GM12873 (cell line): ENCODE measurements around the gene DAAM1.

ENCODE experiments used
- TF ChIP-seq, protein P1 (sequence below): IDR thresholded peaks from 2 replicates; pipeline ENCODE4 v1.5.1; 2012; ENCODE audit warnings: low read depth, mild to moderate bottlenecking, moderate library complexity, low read length, control low read depth; ENCODE audit not compliant: insufficient read depth; ENCODE audit errors: missing control alignments

The DAAM1 gene

DNA sequence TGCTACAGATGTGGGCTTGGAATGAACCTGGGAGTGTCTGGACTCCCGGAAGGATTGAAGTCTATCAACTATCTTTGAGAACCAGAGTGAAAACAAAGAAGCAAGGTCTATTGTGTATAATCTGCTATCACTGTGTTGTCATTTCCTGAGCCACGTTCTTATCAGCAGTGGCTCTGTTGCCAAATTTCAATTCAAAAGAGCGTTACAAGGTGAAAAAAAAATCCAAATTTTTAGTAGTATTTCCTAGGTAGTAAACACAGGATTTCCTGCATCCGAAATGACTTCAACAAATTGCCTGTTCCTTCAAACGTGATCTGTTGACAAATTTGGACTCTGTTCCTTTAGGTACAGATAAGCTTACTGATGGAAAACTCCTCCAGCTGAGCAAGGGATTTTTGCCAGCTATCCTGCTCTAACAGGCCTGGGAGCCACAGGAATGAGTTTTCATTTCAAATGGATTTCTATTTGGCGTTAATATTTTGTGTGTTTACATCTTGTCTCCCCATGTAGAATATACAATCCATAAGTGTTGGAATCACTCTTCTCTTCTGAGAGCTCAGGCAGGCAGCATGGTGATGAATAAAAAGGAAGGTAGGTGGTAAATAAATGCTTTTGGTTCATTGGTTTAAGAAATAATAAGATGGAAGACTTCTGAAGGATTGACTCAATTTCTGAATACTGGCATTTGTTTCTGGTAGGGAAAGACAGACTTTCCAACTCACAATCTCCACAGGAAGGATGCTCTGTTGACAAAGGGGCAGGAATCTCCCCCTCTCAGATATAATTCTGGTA is 218.2 kb downstream of the DAAM1 start:
- TF ChIP-seq, protein P1, sequence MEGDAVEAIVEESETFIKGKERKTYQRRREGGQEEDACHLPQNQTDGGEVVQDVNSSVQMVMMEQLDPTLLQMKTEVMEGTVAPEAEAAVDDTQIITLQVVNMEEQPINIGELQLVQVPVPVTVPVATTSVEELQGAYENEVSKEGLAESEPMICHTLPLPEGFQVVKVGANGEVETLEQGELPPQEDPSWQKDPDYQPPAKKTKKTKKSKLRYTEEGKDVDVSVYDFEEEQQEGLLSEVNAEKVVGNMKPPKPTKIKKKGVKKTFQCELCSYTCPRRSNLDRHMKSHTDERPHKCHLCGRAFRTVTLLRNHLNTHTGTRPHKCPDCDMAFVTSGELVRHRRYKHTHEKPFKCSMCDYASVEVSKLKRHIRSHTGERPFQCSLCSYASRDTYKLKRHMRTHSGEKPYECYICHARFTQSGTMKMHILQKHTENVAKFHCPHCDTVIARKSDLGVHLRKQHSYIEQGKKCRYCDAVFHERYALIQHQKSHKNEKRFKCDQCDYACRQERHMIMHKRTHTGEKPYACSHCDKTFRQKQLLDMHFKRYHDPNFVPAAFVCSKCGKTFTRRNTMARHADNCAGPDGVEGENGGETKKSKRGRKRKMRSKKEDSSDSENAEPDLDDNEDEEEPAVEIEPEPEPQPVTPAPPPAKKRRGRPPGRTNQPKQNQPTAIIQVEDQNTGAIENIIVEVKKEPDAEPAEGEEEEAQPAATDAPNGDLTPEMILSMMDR: no peak

DNA sequence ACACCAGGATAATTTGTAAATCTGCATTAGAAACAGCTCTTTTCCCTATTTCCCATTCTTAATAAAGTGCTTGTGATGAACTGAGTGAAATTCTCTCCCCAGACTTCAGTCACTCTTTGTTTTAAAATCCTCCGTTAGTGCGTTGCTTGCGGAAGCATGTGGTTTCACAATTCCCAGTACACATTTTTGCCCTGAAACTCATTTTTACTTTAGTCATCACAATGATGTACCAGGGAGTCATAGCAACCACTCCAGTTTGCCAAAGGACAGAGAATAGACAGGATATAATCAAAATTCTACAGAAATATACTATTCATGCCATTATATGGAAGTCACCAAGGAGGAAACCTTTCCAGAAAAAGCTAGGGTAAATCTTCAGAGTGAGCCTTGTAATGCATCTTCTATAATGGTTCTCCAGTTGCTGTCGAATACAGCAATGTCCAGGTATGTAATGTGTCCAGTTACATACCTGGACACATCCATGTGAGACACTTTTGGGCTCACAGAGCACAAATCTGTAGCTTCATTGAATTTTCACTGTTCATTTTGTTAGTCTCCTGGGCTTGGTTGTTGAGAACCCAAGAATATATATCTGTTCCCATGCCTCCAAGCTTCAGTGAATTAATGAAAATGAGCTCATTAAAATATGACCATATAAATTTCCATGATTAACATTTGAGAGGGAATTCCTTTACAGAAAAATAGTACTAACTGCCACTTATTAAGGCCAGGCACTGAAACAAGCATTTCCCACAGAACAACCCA is 219.0 kb downstream of the DAAM1 start:
- TF ChIP-seq, protein P1: no peak

DNA sequence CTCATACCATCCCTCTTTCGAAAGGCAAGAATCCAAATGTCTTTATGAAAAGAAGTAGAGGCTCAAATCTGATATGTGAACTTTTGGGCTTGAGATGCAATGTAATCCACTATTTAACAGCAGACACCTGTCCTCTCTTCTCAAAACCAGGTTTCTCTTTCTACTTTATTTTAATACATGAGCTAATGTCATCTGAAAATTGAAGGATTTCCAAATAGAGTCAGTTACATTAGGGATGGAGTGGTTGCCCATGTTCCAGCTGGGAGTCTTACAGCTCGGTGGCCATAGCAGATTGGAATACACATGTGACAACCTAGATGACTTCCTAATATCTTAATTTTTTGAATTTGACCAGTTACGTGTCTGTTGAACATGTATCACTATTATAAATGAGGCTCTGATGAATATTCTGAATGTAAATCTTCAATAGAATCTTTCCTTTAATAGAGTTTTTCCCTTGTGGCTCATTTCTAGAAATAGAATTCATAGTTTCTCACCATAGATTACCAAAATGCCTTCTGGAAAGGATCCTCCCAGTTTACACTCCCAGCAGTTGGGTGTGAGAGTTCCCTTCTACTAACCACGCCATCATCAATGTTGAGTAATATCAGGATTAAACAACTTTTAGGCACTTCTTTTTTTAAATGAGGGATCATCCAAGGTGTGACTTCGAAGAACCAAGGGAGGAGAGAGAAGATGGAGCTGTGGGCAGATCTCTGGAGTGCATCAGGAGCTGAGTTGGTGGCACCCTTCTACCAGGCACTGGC is 227.6 kb downstream of the DAAM1 start:
- TF ChIP-seq, protein P1: no peak

DNA sequence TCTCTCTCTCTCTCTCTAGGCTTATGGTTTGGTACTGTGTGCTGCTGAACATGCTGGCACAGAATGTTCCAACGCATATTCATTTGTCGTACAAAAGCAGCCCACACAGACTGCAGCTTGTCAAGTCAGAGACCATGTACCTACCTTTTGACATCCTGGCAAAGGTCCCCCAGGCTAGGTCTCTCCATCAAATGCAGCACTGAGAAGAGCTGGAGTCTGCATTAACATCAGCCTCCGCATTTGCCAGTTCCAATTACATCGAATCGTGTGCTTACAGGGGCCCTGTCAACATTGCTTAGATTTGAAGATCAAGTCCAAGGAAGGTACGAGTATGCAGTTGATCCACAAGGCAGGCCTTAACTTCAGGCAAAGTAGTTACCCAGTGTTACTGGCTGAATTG is 228.8 kb downstream of the DAAM1 start:
- TF ChIP-seq, protein P1: no peak

DNA sequence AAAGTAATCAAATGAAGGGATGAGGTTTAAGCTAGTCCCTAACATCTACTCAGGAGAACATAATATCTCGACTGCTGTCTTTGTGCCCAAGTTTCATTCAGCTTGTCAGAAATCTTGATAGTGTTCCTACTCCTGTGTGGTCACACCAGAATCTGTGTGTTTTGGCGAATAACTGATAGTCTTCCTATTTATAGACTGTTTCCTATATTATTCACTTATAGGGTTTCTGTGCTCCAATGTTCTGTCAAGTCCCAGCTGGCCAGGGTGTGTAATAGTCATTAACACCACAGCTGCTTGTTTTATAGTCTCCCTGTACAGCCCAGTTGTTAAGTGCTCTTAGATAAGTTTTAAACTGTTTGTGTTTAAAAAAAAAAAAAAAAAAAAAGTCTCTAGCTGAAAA is 230.8 kb downstream of the DAAM1 start:
- TF ChIP-seq, protein P1: no peak
